Vagina (tissue), 2 donors: Measurements from ENCODE around the gene B3GAT3.

ENCODE experiments used
- POLR2A ChIP-seq, 2 donors: fragments of 450-650 bp; IDR thresholded peaks; one replicate each; pipeline ENCODE4 v1.6.1; 2017; ENCODE audit warnings: antibody characterized with exemption in 2 of 2, mild to moderate bottlenecking in 2 of 2, moderate library complexity in 2 of 2
- TF ChIP-seq, protein P1 (sequence below), 3 experiments: fragments of 450-650 bp in 2 of 3; fragments of 200-600 bp in 1 of 3; sonication (generic) in 1 of 3; IDR thresholded peaks; one replicate each; pipeline ENCODE4 v1.5.1; 2017 to 2019; ENCODE audit warnings: antibody characterized with exemption in 3 of 3, mild to moderate bottlenecking in 2 of 3, moderate library complexity in 2 of 3

- TF ChIP-seq POLR2A (IDR thresholded peaks at IDR 0.05), result no peak
- TF ChIP-seq, protein P1, sequence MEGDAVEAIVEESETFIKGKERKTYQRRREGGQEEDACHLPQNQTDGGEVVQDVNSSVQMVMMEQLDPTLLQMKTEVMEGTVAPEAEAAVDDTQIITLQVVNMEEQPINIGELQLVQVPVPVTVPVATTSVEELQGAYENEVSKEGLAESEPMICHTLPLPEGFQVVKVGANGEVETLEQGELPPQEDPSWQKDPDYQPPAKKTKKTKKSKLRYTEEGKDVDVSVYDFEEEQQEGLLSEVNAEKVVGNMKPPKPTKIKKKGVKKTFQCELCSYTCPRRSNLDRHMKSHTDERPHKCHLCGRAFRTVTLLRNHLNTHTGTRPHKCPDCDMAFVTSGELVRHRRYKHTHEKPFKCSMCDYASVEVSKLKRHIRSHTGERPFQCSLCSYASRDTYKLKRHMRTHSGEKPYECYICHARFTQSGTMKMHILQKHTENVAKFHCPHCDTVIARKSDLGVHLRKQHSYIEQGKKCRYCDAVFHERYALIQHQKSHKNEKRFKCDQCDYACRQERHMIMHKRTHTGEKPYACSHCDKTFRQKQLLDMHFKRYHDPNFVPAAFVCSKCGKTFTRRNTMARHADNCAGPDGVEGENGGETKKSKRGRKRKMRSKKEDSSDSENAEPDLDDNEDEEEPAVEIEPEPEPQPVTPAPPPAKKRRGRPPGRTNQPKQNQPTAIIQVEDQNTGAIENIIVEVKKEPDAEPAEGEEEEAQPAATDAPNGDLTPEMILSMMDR (IDR thresholded peaks at IDR 0.05), result no peak
Measured at GRCh38 chr11:62667460-62667859, 45.7 kb upstream of the B3GAT3 start.
